A673 (cell line): ENCODE measurements around the gene PCSK6.

Experiments used
- EZH2 ChIP-seq: fragments of 200-600 bp; sonication (generic); IDR thresholded peaks from 2 replicates; pipeline ENCODE4 v1.6.1; 2017; ENCODE audit warnings: borderline replicate concordance, low read depth, mild to moderate bottlenecking, mixed read lengths, antibody characterized with exemption, low read length; ENCODE audit not compliant: poor library complexity, severe bottlenecking
- TF ChIP-seq, protein P1 (sequence below): fragments of 300-800, 200-600 bp; sonication (generic); conservative IDR thresholded peaks from 2 replicates; pipeline ENCODE4 v1.5.1; 2017; ENCODE audit warnings: low read depth, mild to moderate bottlenecking, antibody characterized with exemption, low read length, moderate library complexity, mixed read lengths

DNA sequence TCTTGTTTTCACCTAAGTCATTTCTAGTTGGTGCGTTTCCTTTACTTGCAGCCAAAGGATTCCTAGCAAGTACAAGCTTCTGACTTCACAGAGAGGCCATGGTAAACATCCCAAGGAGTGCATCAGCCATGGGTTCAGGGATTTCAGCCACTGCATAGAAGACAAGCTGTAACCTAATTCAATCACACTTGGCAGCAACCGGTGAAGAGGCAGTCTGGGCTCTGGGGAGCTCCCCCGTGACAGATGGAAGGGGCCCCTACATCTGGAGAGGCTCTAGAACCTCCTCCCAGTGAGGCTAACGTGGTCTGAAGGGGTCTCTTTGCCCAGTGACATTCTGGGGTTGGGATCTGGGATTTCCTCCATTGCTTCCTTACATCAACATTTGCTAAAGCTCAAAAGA lies 186.1 kb downstream of the PCSK6 start:
- TF ChIP-seq, protein P1, sequence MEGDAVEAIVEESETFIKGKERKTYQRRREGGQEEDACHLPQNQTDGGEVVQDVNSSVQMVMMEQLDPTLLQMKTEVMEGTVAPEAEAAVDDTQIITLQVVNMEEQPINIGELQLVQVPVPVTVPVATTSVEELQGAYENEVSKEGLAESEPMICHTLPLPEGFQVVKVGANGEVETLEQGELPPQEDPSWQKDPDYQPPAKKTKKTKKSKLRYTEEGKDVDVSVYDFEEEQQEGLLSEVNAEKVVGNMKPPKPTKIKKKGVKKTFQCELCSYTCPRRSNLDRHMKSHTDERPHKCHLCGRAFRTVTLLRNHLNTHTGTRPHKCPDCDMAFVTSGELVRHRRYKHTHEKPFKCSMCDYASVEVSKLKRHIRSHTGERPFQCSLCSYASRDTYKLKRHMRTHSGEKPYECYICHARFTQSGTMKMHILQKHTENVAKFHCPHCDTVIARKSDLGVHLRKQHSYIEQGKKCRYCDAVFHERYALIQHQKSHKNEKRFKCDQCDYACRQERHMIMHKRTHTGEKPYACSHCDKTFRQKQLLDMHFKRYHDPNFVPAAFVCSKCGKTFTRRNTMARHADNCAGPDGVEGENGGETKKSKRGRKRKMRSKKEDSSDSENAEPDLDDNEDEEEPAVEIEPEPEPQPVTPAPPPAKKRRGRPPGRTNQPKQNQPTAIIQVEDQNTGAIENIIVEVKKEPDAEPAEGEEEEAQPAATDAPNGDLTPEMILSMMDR: no peak
- no peak for TF ChIP-seq EZH2
